CD4-positive, CD25-positive, alpha-beta regulatory T cell (primary cell): Measurements from ENCODE around the gene BEST3. TPM values are rescaled to one million over a fixed set of nuclear protein-coding genes. Genes with fewer than 3 reads are reported as not detected.

Experiments used
- ATAC-seq, 2 donors: fragments of 150-1000 bp; cut with Tn5 transposase; one replicate each; pipeline ENCODE4 v1.10.0; 2021; ENCODE audit warnings: low read depth in 2 of 2, moderate number of reproducible peaks in 2 of 2, moderate library complexity in 1 of 2
- DNase-seq, 3 donors: peaks; one replicate each; pipeline versions ENCODE4 v3.0.0 to v3.0.0-alpha.2; 2012 to 2022; ENCODE audit warnings: mixed read lengths in 1 of 3
- H3K27ac ChIP-seq: one replicate; pipeline ENCODE4 v1.7.0; 2013; ENCODE audit warnings: mild to moderate bottlenecking, low read length; ENCODE audit not compliant: insufficient read depth, poor library complexity, severe bottlenecking
- H3K27me3 ChIP-seq: one replicate; pipeline ENCODE4 v1.7.0; 2013; ENCODE audit warnings: low read length; ENCODE audit not compliant: control insufficient read depth, insufficient read depth
- H3K36me3 ChIP-seq: one replicate; pipeline ENCODE4 v1.7.0; 2013; ENCODE audit warnings: mild to moderate bottlenecking, low read length, moderate library complexity; ENCODE audit not compliant: control insufficient read depth, insufficient read depth
- H3K4me1 ChIP-seq: 2 replicates; pipeline ENCODE4 v1.7.0; 2013; ENCODE audit warnings: mild to moderate bottlenecking, low read length; ENCODE audit not compliant: insufficient read depth, control insufficient read depth, poor library complexity, severe bottlenecking
- H3K4me3 ChIP-seq: one replicate; pipeline ENCODE4 v1.7.0; 2013; ENCODE audit warnings: low read depth, mild to moderate bottlenecking, low read length, moderate library complexity
- H3K9me3 ChIP-seq, 2 experiments: 1 replicate in 1 of 2; 2 replicates in 1 of 2; pipeline ENCODE4 v1.7.0; 2013; ENCODE audit warnings: low read length in 2 of 2, mild to moderate bottlenecking in 1 of 2, moderate library complexity in 1 of 2; ENCODE audit not compliant: control insufficient read depth in 2 of 2
- H3K27ac Mint-ChIP-seq, 3 donors: one replicate each; pipeline ENCODE4 v1.8.0; 2020 to 2022; ENCODE audit warnings: mild to moderate bottlenecking in 3 of 3, mixed read lengths in 3 of 3, moderate library complexity in 2 of 3
- H3K27me3 Mint-ChIP-seq: one replicate; pipeline ENCODE4 v1.8.0; 2022; ENCODE audit warnings: mild to moderate bottlenecking, mixed read lengths
- H3K36me3 Mint-ChIP-seq: one replicate; pipeline ENCODE4 v1.8.0; 2020; ENCODE audit warnings: mixed read lengths
- H3K4me1 Mint-ChIP-seq, 4 donors: one replicate each; pipeline ENCODE4 v1.8.0; 2020 to 2022; ENCODE audit warnings: mixed read lengths in 4 of 4, mild to moderate bottlenecking in 1 of 4
- H3K4me3 Mint-ChIP-seq, 4 donors: one replicate each; pipeline ENCODE4 v1.8.0; 2020 to 2022; ENCODE audit warnings: mild to moderate bottlenecking in 4 of 4, mixed read lengths in 4 of 4, moderate library complexity in 3 of 4
- H3K9me3 Mint-ChIP-seq, 7 donors: one replicate each; pipeline ENCODE4 v1.8.0; 2020 to 2022; ENCODE audit warnings: mixed read lengths in 7 of 7, mild to moderate bottlenecking in 3 of 7, moderate library complexity in 2 of 7
- polyA plus RNA-seq, 4 donors: library from polyadenylated mRNA; unstranded; fragments of 300-500 nt; fragmentation: Illumina TruSeq; gene quantifications; one replicate each; pipeline ENCODE4 v1.2.3, GENCODE V29; 2021
- total RNA-seq: library from RNA; stranded (reverse); gene quantifications from one replicate; pipeline ENCODE4 v1.2.3, GENCODE V29; 2022

The BEST3 gene
- total and polyA plus RNA-seq, 5 donors from 2014 or later, result not detected

DNA sequence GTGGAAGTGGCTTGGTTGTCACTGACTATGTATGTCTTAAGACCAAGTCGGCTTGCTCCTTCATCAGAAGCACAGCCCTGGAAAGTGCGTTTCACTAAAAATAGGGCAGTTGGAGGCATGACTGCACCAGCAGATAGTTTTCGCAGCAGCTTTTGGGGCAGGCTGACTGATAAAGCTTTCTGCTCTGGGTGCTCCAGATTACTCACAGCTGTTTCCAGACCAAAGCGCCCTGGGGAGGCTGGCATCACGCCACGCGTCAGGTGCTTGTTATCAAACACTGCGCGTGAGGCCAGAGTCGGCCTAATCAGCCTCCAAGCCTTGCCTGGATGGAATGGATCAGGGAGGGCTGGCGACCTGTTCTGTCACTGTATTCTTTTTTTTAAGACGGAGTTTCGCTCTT, 75.1 kb downstream of the BEST3 start:
- Mint-ChIP-seq H3K27me3 (peaks cover 15% of the 10 kb centered on the region), H3K4me3 (no peak overlapping the region), H3K4me1 (no peaks in the 10 kb centered on the region), H3K27ac (no peak overlapping the region), H3K9me3 (no peaks in the 10 kb centered on the region), H3K36me3 (no peaks in the 10 kb centered on the region)
- Histone ChIP-seq H3K27ac (no peak overlapping the region), H3K9me3 (no peaks in the 10 kb centered on the region), H3K4me3 (no peak overlapping the region), H3K27me3 (no peaks in the 10 kb centered on the region), H3K36me3 (no peaks in the 10 kb centered on the region), H3K4me1 (no peaks in the 10 kb centered on the region)
- DNase-seq (no peak), ATAC-seq (no peak)

DNA sequence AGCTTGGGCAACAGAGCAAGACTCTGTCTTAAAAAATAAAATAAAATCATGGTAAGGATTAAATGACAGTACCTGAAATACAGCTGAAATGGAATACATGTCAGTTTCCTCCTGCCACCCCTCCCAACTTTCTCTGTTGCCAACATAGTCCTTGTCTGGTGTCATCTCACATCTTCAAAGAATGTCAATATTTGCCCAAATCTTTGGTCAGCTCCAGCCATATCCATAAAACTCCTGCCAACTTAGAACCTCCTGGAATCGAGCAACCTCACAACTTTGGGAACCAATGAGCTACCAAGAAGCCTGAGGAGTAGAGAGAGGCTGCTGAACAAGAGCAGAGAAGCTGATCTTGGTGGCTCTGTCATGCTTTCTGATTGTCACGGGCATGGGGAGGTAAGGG, 77.6 kb downstream of the BEST3 start:
- H3K36me3 ChIP-seq, result no peaks in the 10 kb centered on the region
- no peaks in the 10 kb centered on the region for H3K4me1 Mint-ChIP-seq
- H3K27ac Mint-ChIP-seq, result no peak overlapping the region
- H3K36me3 Mint-ChIP-seq, result no peaks in the 10 kb centered on the region
- DNase-seq (no peak), ATAC-seq (no peak)
- H3K27ac ChIP-seq, result no peak overlapping the region
- no peak overlapping the region for H3K4me3 ChIP-seq
- H3K4me1 ChIP-seq, result no peaks in the 10 kb centered on the region
- H3K27me3 Mint-ChIP-seq, result peaks cover 15% of the 10 kb centered on the region
- no peaks in the 10 kb centered on the region for H3K27me3 ChIP-seq
- H3K4me3 Mint-ChIP-seq, result no peak overlapping the region
- H3K9me3 ChIP-seq, result no peaks in the 10 kb centered on the region
- no peaks in the 10 kb centered on the region for H3K9me3 Mint-ChIP-seq

DNA sequence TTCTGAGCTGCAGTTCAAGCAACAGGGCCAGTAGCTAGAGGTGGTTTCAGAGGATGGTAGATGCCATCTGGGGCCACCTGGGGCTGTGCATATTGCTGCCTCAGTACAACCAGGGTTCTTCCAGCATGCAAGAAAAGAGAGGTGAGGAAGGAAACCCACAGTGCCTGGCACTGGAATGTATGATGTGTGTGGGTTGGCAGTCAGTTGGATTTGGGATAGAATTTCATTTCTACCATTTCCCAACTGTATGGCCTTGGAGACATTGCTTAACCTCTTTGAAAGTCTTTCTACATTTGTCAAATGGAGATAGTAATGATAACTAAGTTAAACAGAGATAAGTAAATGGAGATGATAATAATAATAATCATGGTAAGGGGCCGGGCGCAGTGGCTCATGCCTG, 78.2 kb downstream of the BEST3 start:
- H3K27me3 Mint-ChIP-seq, result peaks cover 15% of the 10 kb centered on the region
- H3K36me3 Mint-ChIP-seq, result no peaks in the 10 kb centered on the region
- DNase-seq (no peak), ATAC-seq (no peak)
- no peak overlapping the region for H3K4me3 ChIP-seq
- H3K9me3 Mint-ChIP-seq, result no peaks in the 10 kb centered on the region
- no peaks in the 10 kb centered on the region for H3K4me1 ChIP-seq
- no peaks in the 10 kb centered on the region for H3K27me3 ChIP-seq
- H3K27ac Mint-ChIP-seq, result no peak overlapping the region
- no peak overlapping the region for H3K4me3 Mint-ChIP-seq
- no peak overlapping the region for H3K27ac ChIP-seq
- H3K9me3 ChIP-seq, result no peaks in the 10 kb centered on the region
- H3K36me3 ChIP-seq, result no peaks in the 10 kb centered on the region
- H3K4me1 Mint-ChIP-seq, result no peaks in the 10 kb centered on the region

DNA sequence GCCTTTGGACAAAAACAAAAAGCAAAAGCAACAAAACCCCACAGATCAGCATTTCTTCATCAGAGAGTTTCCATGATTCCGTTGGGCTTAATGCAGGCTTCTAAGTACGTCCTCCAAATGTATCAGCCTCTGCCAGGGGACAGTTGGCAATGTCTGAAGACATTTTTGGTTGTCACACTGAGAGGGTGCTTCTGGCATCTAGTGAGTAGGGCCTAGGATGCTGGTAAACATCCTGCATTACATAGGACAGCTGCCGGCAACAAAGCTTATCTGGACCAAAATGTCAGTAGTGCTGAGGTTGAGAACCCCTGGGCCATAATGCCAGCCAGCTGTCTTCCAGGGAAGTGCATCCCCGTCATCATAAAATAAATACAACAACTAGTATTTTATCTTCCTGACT, 79.0 kb downstream of the BEST3 start:
- no peaks in the 10 kb centered on the region for H3K4me1 ChIP-seq
- H3K4me3 Mint-ChIP-seq, result no peak overlapping the region
- H3K9me3 ChIP-seq, result no peaks in the 10 kb centered on the region
- peaks cover 10% of the 10 kb centered on the region for H3K27me3 Mint-ChIP-seq
- no peak overlapping the region for H3K4me3 ChIP-seq
- no peak for ATAC-seq
- H3K27ac Mint-ChIP-seq, result no peak overlapping the region
- peaks cover 4% of the 10 kb centered on the region for H3K36me3 Mint-ChIP-seq
- no peak overlapping the region for H3K27ac ChIP-seq
- H3K9me3 Mint-ChIP-seq, result peaks cover 0 to 1% (median 0%) of the 10 kb centered on the region in 7 donors
- no peaks in the 10 kb centered on the region for H3K27me3 ChIP-seq
- H3K4me1 Mint-ChIP-seq, result no peaks in the 10 kb centered on the region
- no peak for DNase-seq
- no peaks in the 10 kb centered on the region for H3K36me3 ChIP-seq

DNA sequence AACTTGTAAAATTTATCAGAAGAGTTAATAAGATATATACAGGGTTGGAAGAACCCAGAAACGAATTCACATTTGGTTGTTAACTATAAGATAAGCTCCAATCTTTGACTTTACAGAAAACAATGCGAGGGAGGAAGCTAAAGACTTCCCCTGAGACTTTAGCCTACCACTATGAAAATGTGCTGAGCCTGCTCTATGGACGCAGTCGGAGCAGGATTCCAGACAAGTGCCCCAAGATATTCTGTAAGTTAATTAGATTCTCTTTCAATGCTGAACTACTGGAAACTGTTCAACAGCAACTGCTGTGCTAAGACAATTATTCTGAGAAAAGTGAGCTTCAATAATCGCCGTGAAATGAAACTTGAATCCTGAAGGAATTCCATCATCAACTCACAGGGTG, 80.1 kb downstream of the BEST3 start:
- no peaks in the 10 kb centered on the region for H3K4me1 ChIP-seq
- H3K4me3 ChIP-seq, result no peak overlapping the region
- H3K4me1 Mint-ChIP-seq, result no peaks in the 10 kb centered on the region
- H3K9me3 ChIP-seq, result no peaks in the 10 kb centered on the region
- ATAC-seq (no peak), DNase-seq (no peak)
- peaks cover 4% of the 10 kb centered on the region for H3K36me3 Mint-ChIP-seq
- no peaks in the 10 kb centered on the region for H3K36me3 ChIP-seq
- H3K27me3 ChIP-seq, result no peaks in the 10 kb centered on the region
- H3K27me3 Mint-ChIP-seq, result peaks cover 6% of the 10 kb centered on the region
- peaks cover 0 to 1% (median 0%) of the 10 kb centered on the region in 7 donors for H3K9me3 Mint-ChIP-seq
- H3K27ac ChIP-seq, result no peak overlapping the region
- no peak overlapping the region for H3K4me3 Mint-ChIP-seq
- no peak overlapping the region for H3K27ac Mint-ChIP-seq

DNA sequence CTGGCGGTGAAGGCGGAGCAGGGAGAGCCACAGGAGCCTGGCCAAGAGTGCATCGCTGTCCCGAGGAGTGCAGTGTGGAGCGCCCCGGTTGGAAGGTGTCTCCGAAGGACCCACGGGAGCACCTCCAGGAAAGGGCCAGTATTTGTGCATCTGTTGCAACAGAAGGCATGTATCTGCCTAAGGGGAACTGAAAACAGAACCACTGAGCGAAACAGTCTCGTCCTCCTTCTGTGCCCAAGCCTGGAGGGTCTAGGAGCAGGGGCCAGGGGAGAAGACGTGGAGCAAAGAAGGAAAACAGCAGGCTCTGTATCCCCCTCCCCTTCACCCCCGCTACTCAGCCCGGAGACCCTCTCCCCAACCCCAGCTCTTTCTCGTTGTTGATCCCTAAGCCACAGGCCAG, 83.1 kb downstream of the BEST3 start:
- Histone ChIP-seq H3K9me3 (no peaks in the 10 kb centered on the region), H3K4me3 (no peak overlapping the region), H3K27me3 (no peaks in the 10 kb centered on the region), H3K4me1 (no peaks in the 10 kb centered on the region), H3K27ac (no peak overlapping the region), H3K36me3 (no peaks in the 10 kb centered on the region)
- peaks cover 9% of the 10 kb centered on the region for H3K27me3 Mint-ChIP-seq
- DNase-seq, result no peak
- H3K4me1 Mint-ChIP-seq, result no peaks in the 10 kb centered on the region
- no peak overlapping the region for H3K4me3 Mint-ChIP-seq
- peaks cover 0 to 1% (median 0%) of the 10 kb centered on the region in 7 donors for H3K9me3 Mint-ChIP-seq
- H3K36me3 Mint-ChIP-seq, result peaks cover 4% of the 10 kb centered on the region
- ATAC-seq, result no peak
- H3K27ac Mint-ChIP-seq, result no peak overlapping the region

DNA sequence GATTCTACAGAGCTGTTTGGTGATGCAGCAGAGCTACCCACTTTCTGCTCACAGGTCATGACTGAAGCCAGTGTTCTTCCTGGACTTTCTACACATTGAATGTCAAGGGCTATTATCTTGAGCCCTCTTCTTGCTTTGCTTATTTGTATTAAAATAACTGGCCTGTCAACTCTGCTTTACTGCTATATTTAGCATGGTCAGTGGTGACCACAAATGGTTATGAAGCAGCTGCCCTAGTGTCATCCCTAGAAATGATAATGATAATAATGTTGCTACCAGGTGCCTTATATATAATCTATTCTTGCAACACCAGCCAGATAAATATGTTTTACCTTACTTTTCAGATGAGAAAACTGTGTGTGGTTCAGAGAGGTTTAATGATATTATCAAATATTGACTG, 85.8 kb downstream of the BEST3 start:
- Histone ChIP-seq H3K27me3 (no peaks in the 10 kb centered on the region), H3K4me1 (no peaks in the 10 kb centered on the region), H3K36me3 (no peaks in the 10 kb centered on the region), H3K27ac (no peak overlapping the region), H3K9me3 (no peaks in the 10 kb centered on the region), H3K4me3 (no peak overlapping the region)
- Mint-ChIP-seq H3K36me3 (peaks cover 4% of the 10 kb centered on the region), H3K4me1 (no peaks in the 10 kb centered on the region), H3K4me3 (no peak overlapping the region), H3K27me3 (peaks cover 9% of the 10 kb centered on the region), H3K9me3 (peaks cover 0 to 1% (median 0%) of the 10 kb centered on the region in 7 donors), H3K27ac (peak overlapping the region in 1 of 3 donors; percentile 3)
- ATAC-seq, result no peak
- DNase-seq, result no peak

DNA sequence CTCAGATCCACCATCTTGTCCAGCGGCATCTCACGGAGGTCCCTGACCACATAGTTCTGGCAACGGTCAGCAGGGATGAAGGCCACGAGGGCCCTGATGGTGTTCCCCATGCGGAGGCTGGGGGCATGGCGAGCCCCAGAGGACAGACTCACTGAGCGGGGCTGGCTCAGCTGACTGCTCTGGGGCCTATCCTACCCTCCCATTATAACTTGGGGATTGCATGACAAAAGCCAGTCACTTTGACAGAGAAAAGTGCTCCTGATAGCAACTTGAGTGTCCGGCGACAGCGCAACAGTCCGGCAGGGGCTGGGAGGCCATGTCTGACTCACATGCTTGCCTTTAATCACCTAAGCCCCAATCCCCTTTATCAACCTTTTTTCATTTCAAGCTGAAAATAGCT, 88.4 kb downstream of the BEST3 start, which contains the start of gene LRRC10:
LRRC10 (minus strand) TSS at position 179 of the 400 bp plus-strand sequence; CDS start at position 110, 69 bp downstream.
- DNase-seq, result no peak
- Histone ChIP-seq H3K36me3 (no peaks in the 10 kb centered on the region), H3K27ac (no peak within 1 kb of the TSS), H3K9me3 (no peaks in the 10 kb centered on the region), H3K4me3 (no peak within 1 kb of the TSS), H3K4me1 (no peaks in the 10 kb centered on the region), H3K27me3 (no peaks in the 10 kb centered on the region)
- Mint-ChIP-seq H3K4me1 (no peaks in the 10 kb centered on the region), H3K27ac (no peak within 1 kb of the TSS), H3K4me3 (no peak within 1 kb of the TSS), H3K9me3 (no peaks in the 10 kb centered on the region), H3K36me3 (peaks cover 3% of the 10 kb centered on the region), H3K27me3 (peaks cover 9% of the 10 kb centered on the region)
- ATAC-seq, result no peak
